Measurements from ENCODE around the gene ADGRF1.
"Not testable (repeated sequence)": the region's sequence is repeated elsewhere in the genome, so short reads cannot be mapped to it uniquely, and the experiment has no call there.

The ADGRF1 gene

DNA sequence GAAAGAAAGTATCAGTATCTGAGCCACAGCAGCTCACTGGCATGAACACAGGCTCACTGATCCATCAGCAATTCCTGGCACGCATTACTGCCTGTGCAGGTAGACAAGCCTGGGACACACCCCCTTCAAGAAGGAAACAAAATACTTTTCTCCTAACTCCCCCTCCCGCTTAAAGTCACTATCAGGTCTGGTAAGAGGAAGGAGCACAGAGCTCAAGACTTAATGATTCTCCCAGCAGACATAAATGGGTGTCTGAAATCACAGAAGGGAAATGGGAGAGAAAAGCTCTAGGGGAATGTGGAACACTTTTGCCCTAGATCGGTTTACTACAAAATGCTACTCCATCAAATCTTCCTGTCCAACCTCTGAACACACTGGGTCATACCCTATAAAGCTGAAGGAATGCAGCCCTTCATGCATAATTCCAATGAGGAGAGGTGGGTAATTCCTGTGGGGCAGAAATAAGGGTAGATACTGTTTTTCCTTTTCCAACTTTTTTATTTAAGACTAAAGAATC is at the start of gene ADGRF1:
Gene ADGRF1 (minus strand): TSS at position 58 of the 517 bp plus-strand sequence. CDS start 13,271 bp downstream, outside the sequence.
- DNase-seq, result no peak

- no peak for DNase-seq
Measured at GRCh38 chr6:47090881-47091280, 48.7 kb upstream of the ADGRF1 start.

DNA sequence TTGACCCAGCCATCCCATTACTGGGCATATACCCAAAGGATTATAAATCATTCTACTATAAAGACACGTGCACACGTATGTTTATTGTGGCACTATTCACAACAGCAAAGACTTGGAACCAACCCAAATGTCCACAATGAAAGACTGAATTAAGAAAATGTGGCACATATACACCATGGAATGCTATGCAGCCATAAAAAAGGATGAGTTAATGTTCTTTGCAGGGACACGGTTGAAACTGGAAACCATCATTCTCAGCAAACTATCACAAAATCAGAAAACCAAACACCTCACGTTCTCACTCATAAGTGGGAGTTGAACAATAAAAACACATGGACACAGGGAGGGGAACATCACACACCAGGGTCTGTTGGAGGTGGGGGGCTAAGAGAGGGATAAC is 47.3 kb upstream of the ADGRF1 start:
- not testable (repeated sequence) for DNase-seq

GRCh38 chr6:47086051-47086770 is 44.1 kb upstream of the ADGRF1 start:
- DNase-seq, result no peak

DNA sequence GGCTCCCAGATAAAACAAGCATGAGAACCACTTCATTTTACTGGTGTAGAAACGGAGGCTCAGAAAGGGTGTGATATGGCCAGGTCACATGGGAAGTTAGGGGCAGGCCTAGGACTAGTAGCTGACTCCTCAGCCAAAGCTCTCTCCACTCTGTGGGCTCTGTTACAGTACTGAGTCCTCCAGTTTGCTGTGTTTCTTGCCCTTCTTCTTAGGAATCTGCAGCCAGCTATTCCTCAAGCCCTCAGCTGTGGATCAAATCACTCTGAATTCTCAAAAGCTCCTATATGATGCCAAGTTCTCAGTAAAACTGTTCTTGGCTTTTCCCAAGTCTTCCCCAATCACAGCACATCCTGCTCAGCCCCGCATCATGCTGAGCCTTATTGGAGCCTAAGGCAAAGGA is 42.5 kb upstream of the ADGRF1 start:
- DNase-seq, result no peak

- DNase-seq, result no peak
Measured at GRCh38 chr6:47083586-47084047, 41.5 kb upstream of the ADGRF1 start.

- DNase-seq, result no peak
Measured at GRCh38 chr6:47080083-47080596, 38.0 kb upstream of the ADGRF1 start.

- no peak for DNase-seq
Measured at GRCh38 chr6:47079638-47080037, 37.5 kb upstream of the ADGRF1 start.

DNA sequence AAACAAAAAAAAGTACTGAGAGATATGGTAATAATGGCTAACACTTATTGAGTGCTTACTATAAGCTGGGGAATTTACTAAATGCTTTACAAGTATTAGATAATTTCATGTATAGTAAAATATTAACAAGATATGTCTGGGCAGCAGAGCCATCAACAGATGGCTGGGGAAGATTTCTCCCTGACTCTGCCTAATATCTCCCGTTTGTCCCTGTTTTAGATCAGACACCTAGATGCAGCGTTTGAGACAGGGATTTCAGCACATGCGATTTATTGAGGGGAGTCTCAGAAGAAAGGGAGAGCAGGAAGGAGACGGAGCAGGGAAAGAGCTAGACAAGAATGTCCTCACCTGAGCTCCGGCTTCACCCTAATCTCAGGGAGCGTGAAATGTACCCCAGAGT is 36.9 kb upstream of the ADGRF1 start:
- no peak for DNase-seq

DNA sequence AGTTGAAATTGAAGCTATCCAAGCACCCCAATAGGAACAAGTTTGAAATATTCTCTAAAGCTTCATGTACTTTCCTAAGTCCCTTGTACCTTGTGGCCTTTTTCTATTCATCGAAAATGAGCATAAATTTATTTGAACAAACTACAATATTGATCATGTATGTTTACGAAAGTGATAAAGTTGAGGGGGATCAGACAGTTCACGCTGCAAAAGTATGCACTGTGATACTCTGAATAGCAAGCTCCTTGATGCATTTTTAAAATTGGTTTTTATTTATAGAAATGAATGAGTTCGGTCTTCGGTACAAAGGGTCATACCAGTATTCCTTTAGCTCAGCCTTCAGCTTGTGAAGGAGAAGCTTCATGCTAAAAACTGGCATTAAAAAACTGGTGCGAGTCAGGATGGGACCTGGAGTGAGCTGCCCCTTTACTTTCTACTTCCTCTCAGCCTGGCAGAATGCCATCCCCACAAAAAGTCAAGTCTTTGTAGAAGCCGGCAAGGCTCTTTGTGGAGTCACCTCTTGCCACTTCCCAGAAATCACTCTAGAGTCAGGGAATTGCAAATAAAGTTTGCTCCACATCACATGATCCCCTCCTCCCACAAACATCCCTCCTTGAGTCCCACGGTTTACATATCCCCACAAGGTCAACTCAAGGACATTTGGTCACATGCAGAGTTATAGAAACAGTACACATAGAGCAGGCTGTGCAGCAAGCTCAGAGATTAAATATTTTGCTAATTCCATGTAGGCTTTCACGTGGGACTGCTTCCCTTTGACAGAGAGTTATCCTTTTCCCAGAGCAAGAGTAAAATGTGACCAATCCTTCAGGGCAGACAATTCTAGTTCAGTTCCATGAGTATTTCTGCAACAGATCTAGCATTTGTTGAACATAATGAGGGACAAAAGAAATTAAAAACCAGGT is 34.6 kb upstream of the ADGRF1 start:
- no peak for DNase-seq

DNA sequence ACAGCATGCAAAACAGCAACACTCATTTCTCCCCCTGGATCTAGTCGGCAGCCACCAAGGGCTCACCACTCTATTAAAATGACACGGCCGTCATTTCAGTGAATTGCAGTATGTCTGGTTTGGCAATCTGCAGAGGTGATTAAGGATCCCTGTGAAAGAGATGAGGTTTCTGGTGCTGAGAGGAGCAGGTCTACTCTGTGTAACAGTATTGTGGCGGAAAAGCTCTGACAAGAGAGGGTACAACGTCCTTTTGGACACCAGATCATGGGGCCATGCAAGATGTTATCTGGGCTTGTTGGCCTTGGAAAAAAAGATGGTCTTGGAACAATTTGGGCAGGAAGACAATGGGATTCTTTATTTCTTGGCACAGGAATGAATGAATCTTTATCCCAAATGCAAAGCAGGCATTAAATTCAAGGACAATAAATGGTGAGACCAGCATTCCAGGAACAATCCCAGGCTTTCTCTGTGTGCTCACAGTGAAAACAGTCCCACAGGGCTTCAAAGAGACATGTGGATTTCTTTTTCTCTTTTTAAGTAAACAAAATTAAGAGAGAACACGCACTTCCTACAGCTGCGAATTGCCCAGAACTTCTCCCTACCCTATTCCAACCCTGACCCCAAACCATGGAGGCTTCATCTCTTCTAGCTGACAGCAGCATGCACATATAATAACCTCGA is 33.7 kb upstream of the ADGRF1 start:
- peak; percentile 42 for DNase-seq

DNA sequence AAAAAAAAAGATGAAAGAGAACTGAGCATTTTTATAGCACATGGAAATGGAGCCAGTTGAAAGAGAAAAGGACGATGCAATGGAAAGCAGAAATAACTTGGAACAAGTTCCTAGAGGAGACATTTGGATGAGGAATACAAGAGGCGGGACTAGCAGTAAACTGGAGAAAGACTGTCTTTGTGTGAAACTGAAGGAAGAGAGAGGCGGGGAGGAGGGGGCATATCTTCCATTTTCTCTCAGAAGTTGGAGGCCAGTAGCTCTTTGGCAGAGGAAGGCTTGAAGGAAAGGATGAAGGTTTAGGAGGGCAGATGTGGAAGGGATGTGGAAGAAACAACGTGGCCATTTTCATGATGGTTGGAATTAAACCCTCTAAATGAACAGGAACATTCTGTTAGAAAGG is 33.0 kb upstream of the ADGRF1 start:
- DNase-seq, result no peak

DNA sequence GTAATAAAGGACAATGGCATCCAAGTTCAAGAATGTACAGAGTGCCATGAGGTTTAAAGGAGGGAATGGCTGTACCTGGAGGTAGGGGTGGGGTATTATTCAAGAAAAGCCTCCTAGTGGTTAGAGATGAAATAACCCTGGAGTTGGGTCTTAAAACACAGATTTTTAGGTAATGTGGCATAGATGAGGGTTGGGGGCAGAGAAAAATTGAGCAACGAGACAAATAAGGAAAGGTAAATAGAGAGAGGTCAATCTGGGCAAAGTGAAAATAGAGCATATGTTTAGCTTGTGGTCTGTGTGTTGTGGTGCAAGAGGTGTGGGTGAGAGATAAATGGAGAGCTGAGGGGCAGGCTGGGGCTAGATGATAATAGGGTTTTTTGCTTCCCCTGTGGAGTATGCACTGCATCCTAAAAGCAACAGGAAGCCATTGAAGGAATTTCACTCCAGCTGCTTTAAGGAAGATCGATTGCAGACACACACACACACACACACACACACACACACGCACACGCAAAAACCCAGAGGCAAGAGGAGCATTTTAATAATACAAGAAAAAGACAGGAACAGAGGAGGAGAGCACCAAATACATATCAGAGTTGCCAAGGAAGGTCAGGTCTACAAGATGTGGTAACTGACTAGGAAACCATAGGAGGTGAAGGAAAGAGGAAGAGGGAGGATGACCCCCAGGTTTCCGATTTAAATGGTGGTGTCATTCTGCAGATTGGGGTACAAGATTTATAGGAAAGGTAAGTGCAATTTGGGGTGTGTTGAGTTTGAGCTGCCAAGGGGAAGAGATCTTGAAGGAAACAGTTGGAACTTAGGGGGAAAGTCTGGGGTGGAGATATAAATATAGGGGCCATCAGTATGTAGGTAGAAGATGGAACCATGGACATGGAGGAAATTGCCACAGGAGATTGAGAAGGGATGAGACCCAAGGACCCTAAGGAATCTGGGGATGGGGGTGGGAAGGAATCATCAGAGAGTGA is 31.3 kb upstream of the ADGRF1 start:
- no peak for DNase-seq

GRCh38 chr6:47072667-47073066 is 30.5 kb upstream of the ADGRF1 start:
- DNase-seq, result no peak

DNA sequence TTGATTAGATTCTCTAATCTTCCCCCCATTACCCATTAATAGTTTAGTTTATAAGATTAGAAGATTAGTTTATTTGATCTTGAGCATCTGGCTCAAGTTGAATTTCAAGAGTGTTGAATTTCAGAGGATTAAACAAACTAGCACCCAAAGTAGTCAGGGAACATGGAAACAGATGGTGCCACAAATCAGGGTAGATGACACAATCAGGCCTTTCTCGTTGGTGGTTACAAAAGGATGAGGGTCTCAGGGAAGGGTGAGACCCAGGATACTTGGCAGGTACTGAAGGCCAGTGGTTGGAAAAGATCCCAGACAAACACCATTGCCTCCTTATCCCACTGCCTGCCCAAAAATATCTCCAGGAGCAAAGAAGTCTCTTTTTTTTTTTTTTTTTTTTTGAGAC is 29.5 kb upstream of the ADGRF1 start:
- DNase-seq, result no peak

- no peak for DNase-seq
Measured at GRCh38 chr6:47070461-47070860, 28.3 kb upstream of the ADGRF1 start.

- DNase-seq, result no peak
Measured at GRCh38 chr6:47069156-47069555, 27.0 kb upstream of the ADGRF1 start.

GRCh38 chr6:47066418-47066817 is 24.3 kb upstream of the ADGRF1 start:
- no peak for DNase-seq

DNA sequence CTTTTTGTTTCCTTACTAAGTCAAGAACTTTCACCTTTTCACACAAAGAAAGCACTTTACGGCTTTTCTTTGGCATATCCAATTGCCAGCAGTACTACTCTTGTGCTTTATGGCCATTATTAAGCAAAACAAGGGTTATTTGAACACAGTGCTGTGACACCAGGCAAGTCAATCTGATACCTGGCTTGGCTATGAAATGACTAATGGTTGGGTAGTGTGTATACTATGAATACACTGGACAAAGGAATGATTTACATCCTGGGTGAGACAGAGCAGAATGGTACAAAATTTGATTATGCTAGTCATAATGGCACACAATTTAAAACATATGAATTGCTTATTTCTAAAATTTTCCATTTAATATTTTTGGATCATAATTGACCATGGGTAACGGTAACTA is 22.1 kb upstream of the ADGRF1 start:
- no peak for DNase-seq

DNA sequence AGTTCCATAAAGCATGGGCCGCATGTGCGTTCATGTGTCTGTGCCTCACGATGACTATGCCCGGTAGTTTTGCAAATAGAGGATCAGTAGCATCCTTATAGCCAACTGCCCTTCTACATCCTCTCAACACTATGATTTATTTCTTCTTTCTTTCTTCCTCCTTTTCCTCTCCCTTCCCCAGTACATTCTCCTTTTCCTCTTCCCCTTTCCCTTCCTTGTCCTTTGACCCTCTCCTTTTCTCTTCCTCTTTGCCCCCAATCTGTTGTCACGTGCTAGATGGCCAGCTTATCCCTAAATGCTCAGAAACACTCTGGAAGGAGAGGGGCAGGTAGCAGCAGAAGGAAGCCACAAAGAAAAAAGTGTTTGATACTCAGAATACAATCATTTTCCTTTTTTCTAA is 20.2 kb upstream of the ADGRF1 start:
- DNase-seq, result no peak

Data from midbrain (tissue), 1 donor.